ENCODE measurements around the gene SLC36A2.

The SLC36A2 gene

DNA sequence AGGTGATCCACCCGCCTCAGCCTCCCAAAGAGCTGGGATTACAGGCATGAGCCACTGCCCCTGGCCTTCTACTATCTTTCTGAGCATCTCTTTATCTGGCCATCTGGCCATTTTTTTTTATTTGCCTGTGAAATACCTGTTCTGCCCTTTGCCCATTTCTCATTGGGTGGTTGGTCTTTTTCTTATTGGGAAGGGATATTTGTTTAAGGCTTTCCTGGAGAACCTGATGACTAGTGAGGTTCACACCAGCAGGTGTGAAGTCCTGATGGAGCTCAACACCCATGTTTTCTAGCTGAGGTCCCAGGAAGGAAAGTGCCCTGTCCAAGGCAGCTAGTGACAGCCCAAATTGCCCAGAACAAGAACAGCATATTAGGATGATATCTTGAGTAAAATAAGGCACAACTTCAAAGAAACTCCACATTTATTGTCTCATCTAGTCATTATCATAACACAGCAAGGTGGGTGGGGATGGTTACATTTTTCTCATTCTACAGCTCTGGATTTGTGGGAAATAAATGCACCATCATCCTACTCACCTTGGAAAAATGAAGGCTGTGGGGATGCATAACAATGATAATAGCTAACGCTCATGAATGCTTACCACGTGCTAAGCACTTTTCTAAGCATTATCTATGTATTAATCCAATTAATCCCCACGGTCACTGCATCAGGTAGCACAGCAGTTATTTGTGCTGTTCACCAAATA is 64.1 kb downstream of the SLC36A2 start:
- DNase-seq (ENCODE audit: low spot score): no peak

DNA sequence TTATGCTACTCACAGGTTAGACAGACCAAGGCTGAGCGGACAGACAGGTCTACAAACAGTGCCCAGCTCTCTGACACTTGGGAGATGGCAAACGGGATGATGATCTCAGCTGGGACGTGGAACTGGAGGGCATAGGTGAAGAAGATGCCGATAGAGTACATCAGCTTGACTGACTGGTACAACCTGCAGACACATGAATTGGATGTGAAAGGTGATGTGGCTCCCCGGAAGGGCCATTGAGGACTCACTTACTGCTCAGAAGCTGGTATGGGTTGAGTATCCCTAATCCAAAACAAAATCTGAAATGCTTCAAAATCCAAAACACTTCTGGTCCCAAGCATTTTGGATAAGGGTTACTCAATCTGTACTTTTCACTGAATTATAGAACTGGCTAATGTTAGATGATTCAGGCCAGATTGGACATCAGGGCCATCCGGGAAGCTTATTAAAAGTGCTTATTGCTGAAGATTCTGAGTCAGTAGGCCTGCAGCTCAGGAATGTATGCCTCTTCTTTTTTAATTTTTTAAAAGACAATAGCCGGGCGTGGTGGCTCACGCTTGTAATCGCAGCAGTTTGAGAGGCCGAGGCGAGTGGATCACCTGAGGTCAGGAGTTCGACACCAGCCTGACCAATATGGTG is 66.2 kb downstream of the SLC36A2 start:
- DNase-seq (ENCODE audit: low spot score): no peak

DNA sequence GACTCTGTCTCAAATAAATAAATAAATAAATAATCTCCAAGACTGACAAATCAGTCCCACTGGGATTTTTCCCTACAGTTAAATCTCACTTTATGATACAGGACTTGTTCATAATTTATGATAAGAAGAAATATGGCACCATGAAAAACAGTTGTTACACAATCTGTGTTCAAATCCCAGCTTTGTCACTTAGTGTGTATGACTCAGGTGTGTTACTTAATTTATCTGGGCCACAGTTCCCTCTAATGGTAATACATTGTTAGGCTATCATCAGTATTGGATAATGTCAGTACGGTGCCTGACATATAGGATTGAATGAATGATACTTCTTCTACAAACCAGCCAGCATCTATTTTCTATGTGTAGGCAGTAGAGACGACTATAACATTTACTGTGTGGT is 66.9 kb downstream of the SLC36A2 start:
- DNase-seq (ENCODE audit: low spot score): no peak

DNA sequence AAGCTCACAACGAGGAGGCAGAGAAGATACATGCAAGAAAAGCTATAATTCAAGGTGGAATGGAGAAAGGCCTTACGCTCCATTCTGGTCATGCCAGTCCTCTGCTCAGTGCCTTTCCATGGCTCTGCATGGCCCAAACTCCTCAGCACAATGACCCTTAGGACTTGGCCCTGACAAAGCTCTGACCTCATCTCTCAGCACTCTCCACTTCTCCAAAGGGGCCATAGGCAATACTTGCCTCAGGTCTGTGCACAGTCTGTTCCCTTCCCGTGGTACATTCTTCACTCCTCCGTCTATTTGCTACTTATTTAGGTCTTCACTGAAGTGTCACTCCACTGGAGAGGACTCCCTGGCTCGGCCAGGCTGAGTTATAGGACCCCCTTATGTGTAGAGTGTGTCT is 68.5 kb downstream of the SLC36A2 start:
- no peak for DNase-seq (ENCODE audit: low spot score)

DNA sequence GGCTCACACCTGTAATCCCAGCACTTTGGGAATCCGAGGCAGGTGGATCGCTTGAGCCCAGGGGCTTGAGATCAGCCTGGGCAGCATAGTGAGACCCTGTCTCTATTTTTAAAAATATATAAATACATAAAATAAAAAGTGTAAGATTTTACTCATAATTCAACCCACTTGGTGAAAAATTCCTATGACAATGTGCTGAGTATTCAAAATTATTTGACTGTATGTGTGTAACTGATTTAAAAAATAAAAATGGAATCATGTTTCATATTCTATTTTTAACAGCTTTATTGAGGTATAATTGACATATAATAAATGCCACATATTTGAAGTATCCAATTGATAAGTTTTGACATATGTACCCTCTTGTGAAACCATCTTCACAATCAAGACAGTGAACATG is 71.6 kb downstream of the SLC36A2 start:
- no peak for DNase-seq (ENCODE audit: low spot score)

DNA sequence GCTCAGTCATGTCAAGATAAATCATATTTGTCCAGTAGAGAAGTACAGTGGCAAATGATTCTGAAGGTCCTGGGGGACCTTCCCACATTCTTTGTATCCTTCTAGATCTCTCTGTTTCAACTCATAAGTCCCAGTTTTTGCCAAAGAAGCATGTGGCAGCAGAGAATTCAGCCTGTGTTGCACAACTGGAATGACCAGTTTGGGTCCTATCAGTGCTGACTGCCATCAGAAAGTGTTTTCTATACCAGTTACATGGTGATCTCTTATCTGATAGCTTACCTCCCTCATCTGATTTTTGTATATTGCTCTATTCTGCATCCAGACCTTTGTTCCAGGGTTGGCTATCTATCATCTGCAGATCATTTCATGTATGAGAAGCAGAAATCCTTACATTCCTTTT is 72.7 kb downstream of the SLC36A2 start:
- DNase-seq (ENCODE audit: low spot score): no peak

DNA sequence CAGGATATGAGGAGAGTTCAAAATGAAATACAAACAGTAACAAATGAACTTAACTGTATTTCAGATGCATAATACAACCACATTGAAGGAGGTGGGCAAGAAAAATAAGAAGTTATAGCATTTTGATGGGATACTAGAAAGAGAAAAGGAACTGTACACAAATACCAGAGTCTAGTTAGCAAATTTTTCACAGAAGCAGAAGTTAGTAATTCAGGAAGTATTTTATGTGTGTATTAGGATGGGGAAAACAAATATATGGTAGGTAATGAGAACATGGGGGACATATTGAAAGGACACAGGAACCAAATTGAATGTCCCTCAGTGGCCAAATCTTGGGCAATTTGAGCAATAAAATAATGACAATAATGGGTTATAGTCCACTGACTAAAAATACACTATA is 76.0 kb downstream of the SLC36A2 start:
- no peak for DNase-seq (ENCODE audit: low spot score)

DNA sequence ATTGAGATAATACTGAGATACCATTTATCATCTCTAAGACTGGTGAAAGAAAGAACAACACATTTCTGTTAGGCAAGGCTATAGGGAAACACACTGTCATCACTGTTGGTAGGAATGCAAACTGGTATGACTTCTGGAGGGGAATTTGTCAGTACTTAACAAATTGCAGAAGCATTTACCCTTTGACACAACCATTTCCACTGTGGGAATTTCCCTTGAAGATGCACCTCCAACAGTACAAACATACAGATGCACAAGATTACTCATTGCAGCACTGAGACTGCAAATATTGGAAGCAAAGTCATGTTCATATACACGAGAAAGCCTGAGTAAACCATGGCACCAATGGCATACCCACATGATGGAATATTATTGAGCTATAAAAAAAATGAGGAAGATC is 76.8 kb downstream of the SLC36A2 start:
- no peak for DNase-seq (ENCODE audit: low spot score)

DNA sequence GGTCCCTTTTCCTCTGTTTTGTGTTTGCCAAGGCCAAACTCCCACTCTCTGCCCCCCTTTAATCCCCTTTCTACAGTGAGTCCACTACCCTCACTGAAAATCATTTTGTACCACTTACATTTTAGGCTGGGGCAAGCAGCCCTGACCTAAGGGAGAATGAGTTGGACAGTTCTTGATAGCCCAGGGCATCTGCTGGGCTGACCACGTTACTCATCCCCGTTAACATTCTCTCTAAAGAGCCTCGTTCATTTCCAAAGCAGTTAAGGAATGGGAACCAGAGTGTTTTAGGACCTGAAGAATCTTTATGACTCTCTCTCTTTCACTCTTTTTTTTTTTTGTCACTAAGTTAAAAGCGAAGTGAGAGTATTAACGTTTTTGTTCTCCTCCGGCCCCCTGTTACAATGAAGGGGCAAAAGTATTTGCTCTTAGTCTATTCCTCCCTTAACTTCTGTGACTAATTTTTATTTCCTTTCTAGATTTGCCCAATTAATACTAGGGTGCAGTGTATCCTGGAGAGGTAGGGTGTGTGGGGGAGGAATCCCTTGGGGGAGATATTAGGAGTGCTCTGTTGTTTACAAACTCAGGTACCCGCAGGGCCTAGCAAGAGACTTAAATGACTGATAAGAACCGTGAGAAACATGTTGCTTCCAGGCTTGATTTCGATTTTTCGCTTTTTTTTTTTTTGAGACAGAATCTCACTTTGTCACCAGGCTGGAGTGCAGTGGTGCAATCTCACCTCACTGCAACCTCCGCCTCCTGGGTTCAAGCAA is 79.7 kb downstream of the SLC36A2 start:
- no peak for DNase-seq (ENCODE audit: low spot score)
